Smooth muscle cell (in vitro differentiated cells): ENCODE measurements around the gene HSD17B10. TPM values are rescaled to one million over a fixed set of nuclear protein-coding genes. Genes with fewer than 3 reads are reported as not detected.

Source experiments
- DNase-seq: peaks from one replicate; lab custom pipeline; 2025; ENCODE audit not compliant: unreplicated experiment; lab: John Stamatoyannopoulos, UW
- H2AFZ ChIP-seq: fragments of 200-600 bp; sonication (generic); 2 replicates; pipeline ENCODE4 v1.6.0; 2016; ENCODE audit warnings: antibody characterized with exemption, low read depth, mild to moderate bottlenecking
- H3F3A ChIP-seq: fragments of 200-600 bp; sonication (generic); 2 replicates; pipeline ENCODE4 v1.6.0; 2017; ENCODE audit warnings: antibody characterized with exemption, low read depth
- H3K27ac ChIP-seq: fragments of 200-600 bp; sonication (generic); 2 replicates; pipeline ENCODE4 v1.5.1; 2016; ENCODE audit warnings: low read depth, mild to moderate bottlenecking
- H3K27me3 ChIP-seq: fragments of 200-600 bp; sonication (generic); 2 replicates; pipeline ENCODE4 v1.6.1; 2016; ENCODE audit warnings: low read depth, mild to moderate bottlenecking
- H3K36me3 ChIP-seq: fragments of 200-600 bp; sonication (generic); 2 replicates; pipeline ENCODE4 v1.5.1; 2016; ENCODE audit warnings: low read depth
- H3K4me1 ChIP-seq: fragments of 200-600 bp; sonication (generic); 2 replicates; pipeline ENCODE4 v1.5.1; 2016; ENCODE audit warnings: low read depth
- H3K4me2 ChIP-seq: fragments of 200-600 bp; sonication (generic); 2 replicates; pipeline ENCODE4 v1.6.0; 2016; ENCODE audit warnings: mild to moderate bottlenecking
- H3K4me3 ChIP-seq: fragments of 200-600 bp; sonication (generic); 2 replicates; pipeline ENCODE4 v1.5.1; 2016; ENCODE audit warnings: mild to moderate bottlenecking
- H3K79me2 ChIP-seq: fragments of 200-600 bp; sonication (generic); 2 replicates; pipeline ENCODE4 v1.6.0; 2016; ENCODE audit warnings: low read depth, mild to moderate bottlenecking
- H3K9ac ChIP-seq: fragments of 200-600 bp; sonication (generic); 2 replicates; pipeline ENCODE4 v1.6.0; 2016; ENCODE audit warnings: low read depth
- H3K9me3 ChIP-seq: fragments of 200-600 bp; sonication (generic); replicated peaks from 2 replicates; pipeline ENCODE4 v1.5.1; 2016; ENCODE audit warnings: low read depth
- H4K20me1 ChIP-seq: fragments of 200-600 bp; sonication (generic); 2 replicates; pipeline ENCODE4 v1.6.0; 2016; ENCODE audit warnings: low read depth
- CTCF ChIP-seq: fragments of 200-600 bp; sonication (generic); IDR thresholded peaks from 2 replicates; pipeline ENCODE4 v1.5.1; 2017; ENCODE audit warnings: borderline replicate concordance, mild to moderate bottlenecking, antibody characterized with exemption; ENCODE audit not compliant: insufficient read depth, poor library complexity, severe bottlenecking
- WGBS: methylation state at CpG from one replicate; pipeline ENCODE4 v1.1.7; 2016; ENCODE audit warnings: low lambda C conversion rate; 5-methylcytosine and 5-hydroxymethylcytosine counted together
- polyA plus RNA-seq: library from polyadenylated mRNA; unstranded; fragments of >200 nt; fragmentation: Nextera tagmentation; extraction: Ambion mirVana; gene quantifications from 2 replicates; pipeline ENCODE4 v1.2.1, GENCODE V29; 2016
- total RNA-seq: library from RNA; depleted of rRNA; stranded (reverse); fragments of >200 nt; gene quantifications from 2 replicates; pipeline ENCODE4 v1.2.3, GENCODE V29; 2014

Gene HSD17B10
- total and polyA plus RNA-seq, 2 experiments from 2014 or later = 48.6 to 92.2 TPM

- no peak for DNase-seq
- WGBS = 86% methylated on average over 1 of the region's 1 CpG
- Histone ChIP-seq H2AFZ (no peak overlapping the region), H3K79me2 (no peaks in the 10 kb centered on the region), H3K9me3 (no peaks in the 10 kb centered on the region), H3K36me3 (no peaks in the 10 kb centered on the region), H3K4me2 (peak overlapping the region; percentile 85), H3K27me3 (no peaks in the 10 kb centered on the region), H3F3A (no peaks in the 10 kb centered on the region), H3K27ac (no peak overlapping the region), H3K9ac (no peak overlapping the region), H3K4me3 (no peak overlapping the region), H3K4me1 (no peaks in the 10 kb centered on the region), H4K20me1 (no peaks in the 10 kb centered on the region)
- no peak for TF ChIP-seq CTCF
Measured at GRCh38 chrX:53442322-53442631, 8.1 kb upstream of the HSD17B10 start.

GRCh38 chrX:53441531-53442321 is 7.6 kb upstream of the HSD17B10 start:
- 48% methylated on average over 44 of the region's 44 CpGs for whole genome bisulfite sequencing
- peak overlapping the region; percentile 43 for H3K4me3 ChIP-seq
- peak; percentile 16 for DNase-seq

GRCh38 chrX:53440621-53441517 is 6.7 kb upstream of the HSD17B10 start:
- Histone ChIP-seq H3K4me2 (peak overlapping the region; percentile 85), H3K9me3 (no peaks in the 10 kb centered on the region), H3K4me1 (no peaks in the 10 kb centered on the region), H3K27ac (peak overlapping the region; percentile 19), H3K79me2 (no peaks in the 10 kb centered on the region), H4K20me1 (no peaks in the 10 kb centered on the region), H3F3A (no peaks in the 10 kb centered on the region), H3K27me3 (no peaks in the 10 kb centered on the region), H3K9ac (no peak overlapping the region), H2AFZ (peak overlapping the region; percentile 87), H3K4me3 (peak overlapping the region; percentile 43), H3K36me3 (no peaks in the 10 kb centered on the region)
- peak; percentile 7 for DNase-seq
- no peak for TF ChIP-seq CTCF
- WGBS = 49% methylated on average over 39 of the region's 39 CpGs

More at GRCh38 chrX:53441531-53442321, 7.6 kb upstream of the HSD17B10 start:
- Histone ChIP-seq H3K27me3 (no peaks in the 10 kb centered on the region), H2AFZ (peak overlapping the region; percentile 87), H3K27ac (no peak overlapping the region), H3K79me2 (no peaks in the 10 kb centered on the region), H3K9ac (no peak overlapping the region), H3K36me3 (no peaks in the 10 kb centered on the region), H3K9me3 (no peaks in the 10 kb centered on the region), H3F3A (no peaks in the 10 kb centered on the region), H4K20me1 (no peaks in the 10 kb centered on the region), H3K4me2 (peak overlapping the region; percentile 85), H3K4me1 (no peaks in the 10 kb centered on the region)
- no peak for TF ChIP-seq CTCF
